Esophagus squamous epithelium (tissue), 5 donors: ENCODE measurements around the gene RNF220. TPM values are rescaled to one million over a fixed set of nuclear protein-coding genes. Genes with fewer than 3 reads are reported as not detected.

Experiments
- DNase-seq: peaks from one replicate; lab custom pipeline; 2025; lab: John Stamatoyannopoulos, UW
- H3K27ac ChIP-seq, 4 donors: fragments of 200-600 bp; sonication (generic); one replicate each; pipeline ENCODE4 v1.5.1; 2016 to 2019; ENCODE audit warnings: mild to moderate bottlenecking in 1 of 4
- H3K27me3 ChIP-seq, 4 donors: fragments of 200-600 bp; sonication (generic); 1 replicate in 3 of 4; 2 replicates in 1 of 4; pipeline versions ENCODE4 v1.5.1 to v1.6.0; 2017 to 2021; ENCODE audit warnings: antibody characterized with exemption in 1 of 4
- H3K36me3 ChIP-seq, 3 donors: fragments of 200-600 bp; sonication (generic); one replicate each; pipeline ENCODE4 v1.5.1; 2016 to 2019
- H3K4me1 ChIP-seq, 3 donors: fragments of 200-600 bp; sonication (generic); one replicate each; pipeline ENCODE4 v1.5.1; 2017 to 2019
- H3K4me3 ChIP-seq, 4 donors: fragments of 200-600 bp; sonication (generic); 1 replicate in 3 of 4; 2 replicates in 1 of 4; pipeline ENCODE4 v1.5.1; 2016 to 2019; ENCODE audit warnings: mild to moderate bottlenecking in 2 of 4, moderate library complexity in 1 of 4
- H3K9me3 ChIP-seq, 3 donors: fragments of 200-600 bp; sonication (generic); one replicate each; pipeline ENCODE4 v1.5.1; 2016 to 2019
- POLR2A ChIP-seq, 4 donors: fragments of 450-650 bp; IDR thresholded peaks; one replicate each; pipeline ENCODE4 v1.6.1; 2017; ENCODE audit warnings: antibody characterized with exemption in 4 of 4, mild to moderate bottlenecking in 4 of 4, moderate library complexity in 3 of 4
- WGBS, 2 donors: methylation state at CpG; one replicate each; pipeline ENCODE4 v1.1.5; 2018; 5-methylcytosine and 5-hydroxymethylcytosine counted together
- intact Hi-C: fragments of 100-400 bp; cut with DNase I; formaldehyde crosslinking; loops from one replicate; pipeline ENCODE4 v1.15.0; 2022
- total RNA-seq, 4 donors: library from RNA; depleted of rRNA; stranded (reverse); fragments of >200 nt; gene quantifications; one replicate each; pipeline ENCODE4 v1.1.0, GENCODE V29; 2016
- TF ChIP-seq, protein P1 (sequence below), 6 experiments: fragments of 450-650 bp in 4 of 6; fragments of 200-600 bp in 2 of 6; sonication (generic) in 2 of 6; IDR thresholded peaks; one replicate each; pipeline ENCODE4 v1.5.1; 2016 to 2019; ENCODE audit warnings: antibody characterized with exemption in 6 of 6, mild to moderate bottlenecking in 4 of 6, moderate library complexity in 4 of 6
- donor health status: DM: yes; HTN: yes; CAD: no.

Gene RNF220
- total RNA-seq, 4 donors from 2014 or later, result 44.8 to 111 (median 60.3) TPM

- H3K27me3 ChIP-seq, result no peaks in the 10 kb centered on the region
- no peak overlapping the region for H3K4me3 ChIP-seq
- H3K9me3 ChIP-seq, result no peaks in the 10 kb centered on the region
- peaks cover 5 to 63% (median 8%) of the 10 kb centered on the region in 3 donors for H3K4me1 ChIP-seq
- no peak for DNase-seq
- intact Hi-C loops, result no loop called here
- H3K36me3 ChIP-seq, result peaks cover 29 to 72% (median 46%) of the 10 kb centered on the region in 3 donors
- 82 to 88% methylated on average over 9 of the region's 9 CpGs for WGBS, 2 donors
- TF ChIP-seq, protein P1, sequence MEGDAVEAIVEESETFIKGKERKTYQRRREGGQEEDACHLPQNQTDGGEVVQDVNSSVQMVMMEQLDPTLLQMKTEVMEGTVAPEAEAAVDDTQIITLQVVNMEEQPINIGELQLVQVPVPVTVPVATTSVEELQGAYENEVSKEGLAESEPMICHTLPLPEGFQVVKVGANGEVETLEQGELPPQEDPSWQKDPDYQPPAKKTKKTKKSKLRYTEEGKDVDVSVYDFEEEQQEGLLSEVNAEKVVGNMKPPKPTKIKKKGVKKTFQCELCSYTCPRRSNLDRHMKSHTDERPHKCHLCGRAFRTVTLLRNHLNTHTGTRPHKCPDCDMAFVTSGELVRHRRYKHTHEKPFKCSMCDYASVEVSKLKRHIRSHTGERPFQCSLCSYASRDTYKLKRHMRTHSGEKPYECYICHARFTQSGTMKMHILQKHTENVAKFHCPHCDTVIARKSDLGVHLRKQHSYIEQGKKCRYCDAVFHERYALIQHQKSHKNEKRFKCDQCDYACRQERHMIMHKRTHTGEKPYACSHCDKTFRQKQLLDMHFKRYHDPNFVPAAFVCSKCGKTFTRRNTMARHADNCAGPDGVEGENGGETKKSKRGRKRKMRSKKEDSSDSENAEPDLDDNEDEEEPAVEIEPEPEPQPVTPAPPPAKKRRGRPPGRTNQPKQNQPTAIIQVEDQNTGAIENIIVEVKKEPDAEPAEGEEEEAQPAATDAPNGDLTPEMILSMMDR (IDR thresholded peaks at IDR 0.05), result no peak
- TF ChIP-seq POLR2A (IDR thresholded peaks at IDR 0.05), result no peak
- no peak overlapping the region for H3K27ac ChIP-seq
Observed at GRCh38 chr1:44635439-44635838, 230.4 kb downstream of the RNF220 start.

DNA sequence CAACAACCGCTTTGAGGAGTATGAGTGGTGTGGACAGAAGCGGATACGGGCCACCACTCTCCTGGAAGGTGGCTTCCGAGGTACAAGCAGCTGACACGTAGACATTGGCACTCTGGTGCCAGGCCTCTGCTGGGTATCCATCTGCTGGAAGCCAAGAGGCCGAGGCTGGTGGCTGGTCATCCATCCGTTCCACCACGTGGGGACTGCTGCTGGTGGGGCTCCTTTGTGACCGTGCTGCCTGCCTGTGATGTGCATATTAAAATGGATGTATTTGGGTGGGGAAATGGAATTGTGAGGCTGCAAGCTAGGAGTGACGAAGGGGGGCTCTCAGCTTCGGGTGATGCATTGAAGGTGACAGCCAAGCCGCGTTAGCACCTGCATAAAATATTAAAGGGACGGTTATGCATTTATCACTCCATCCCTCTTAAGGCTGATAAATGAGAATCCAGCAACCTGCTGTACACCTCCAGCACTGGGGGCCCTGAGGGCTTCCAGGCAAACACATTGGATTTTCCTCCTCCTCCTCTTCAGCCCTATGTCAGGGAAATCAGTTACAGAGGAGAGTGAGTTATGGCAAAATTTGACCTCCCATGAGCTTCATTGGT is 231.1 kb downstream of the RNF220 start:
- intact Hi-C loops, result no loop called here
- Histone ChIP-seq H3K36me3 (peaks cover 36 to 80% (median 50%) of the 10 kb centered on the region in 3 donors), H3K4me1 (peaks cover 5 to 60% (median 8%) of the 10 kb centered on the region in 3 donors)

DNA sequence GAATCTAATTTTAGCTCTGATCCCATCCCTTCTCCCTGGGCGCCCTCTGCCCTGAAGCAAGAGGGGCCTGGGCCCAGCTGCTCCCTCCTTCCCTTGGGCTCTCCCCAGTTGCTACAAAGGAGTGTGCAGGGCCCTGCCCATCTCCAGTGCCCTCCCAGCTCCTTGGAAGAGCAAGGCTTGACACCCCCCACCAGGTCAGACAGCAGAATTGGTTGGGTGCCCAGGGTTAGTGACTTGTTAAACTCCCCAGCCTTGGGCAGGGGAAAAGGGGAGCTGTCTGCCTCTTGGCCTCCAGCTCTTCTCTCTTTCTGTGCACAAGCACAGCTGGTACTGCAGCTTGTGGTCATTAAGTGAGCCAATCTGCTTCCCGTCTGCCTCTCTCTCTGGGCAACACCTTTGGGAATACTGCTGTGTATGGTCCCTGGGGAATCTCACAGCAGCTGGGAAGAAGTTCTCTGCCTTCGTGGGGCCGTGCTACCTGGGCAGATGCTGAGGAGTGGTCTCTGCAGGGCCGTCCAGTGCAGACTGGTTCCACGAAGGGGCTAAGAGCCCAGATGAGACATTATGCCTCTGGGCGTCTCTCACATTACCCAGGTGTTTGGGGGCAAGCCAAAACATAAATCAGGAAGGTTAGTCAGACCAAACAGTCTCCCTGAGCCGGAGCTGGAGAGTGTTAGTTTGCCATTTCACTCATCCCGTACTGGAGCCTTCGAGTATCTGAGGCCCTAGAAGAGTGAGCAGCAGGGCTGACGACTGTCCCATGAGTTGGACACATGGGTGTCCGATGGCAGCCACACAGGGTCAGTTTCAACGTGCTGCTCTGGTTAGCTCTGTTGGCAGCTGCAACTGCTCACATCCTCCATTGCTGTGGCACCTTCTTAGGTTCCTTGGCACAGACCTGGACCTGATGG is 231.9 kb downstream of the RNF220 start:
- no peak for DNase-seq
- H3K27me3 ChIP-seq, result no peaks in the 10 kb centered on the region
- WGBS, 2 donors, result 27 to 55% methylated on average over 3 to 6 of the region's 13 CpGs
- H3K4me1 ChIP-seq, result peaks cover 5 to 63% (median 8%) of the 10 kb centered on the region in 3 donors
- H3K4me3 ChIP-seq, result no peak overlapping the region
- no peak overlapping the region for H3K27ac ChIP-seq
- H3K9me3 ChIP-seq, result no peaks in the 10 kb centered on the region
- intact Hi-C loops, result no loop called here
- no peak for TF ChIP-seq POLR2A (IDR thresholded peaks at IDR 0.05)
- TF ChIP-seq, protein P1 (IDR thresholded peaks at IDR 0.05), result no peak
- H3K36me3 ChIP-seq, result peaks cover 44 to 87% (median 58%) of the 10 kb centered on the region in 3 donors

More for the DNA sequence above, 231.1 kb downstream of the RNF220 start:
- H3K27me3 ChIP-seq, result no peaks in the 10 kb centered on the region
- no peak for DNase-seq
- H3K27ac ChIP-seq, result no peak overlapping the region
- H3K9me3 ChIP-seq, result no peaks in the 10 kb centered on the region
- TF ChIP-seq POLR2A (IDR thresholded peaks at IDR 0.05), result no peak
- TF ChIP-seq, protein P1 (IDR thresholded peaks at IDR 0.05), result no peak
- H3K4me3 ChIP-seq, result no peak overlapping the region
- WGBS, 2 donors, result 81 to 85% methylated on average over 6 to 10 of the region's 14 CpGs

GRCh38 chr1:44637702-44638411 is 232.8 kb downstream of the RNF220 start:
- Histone ChIP-seq H3K27me3 (no peaks in the 10 kb centered on the region), H3K27ac (peak overlapping the region in 1 of 4 donors; percentile 25), H3K4me3 (no peak overlapping the region), H3K4me1 (peaks cover 2 to 62% (median 6%) of the 10 kb centered on the region in 3 donors), H3K36me3 (peaks cover 52 to 96% (median 58%) of the 10 kb centered on the region in 3 donors), H3K9me3 (no peaks in the 10 kb centered on the region)
- intact Hi-C loops, result no loop called here
- TF ChIP-seq POLR2A (IDR thresholded peaks at IDR 0.05), result no peak
- TF ChIP-seq, protein P1 (IDR thresholded peaks at IDR 0.05), result no peak
- WGBS, 2 donors, result 80 to 85% methylated on average over 13 to 17 of the region's 27 CpGs
- no peak for DNase-seq
